ENCODE results near the gene KXD1. TPM values are rescaled to one million over a fixed set of nuclear protein-coding genes. Genes with fewer than 3 reads are reported as not detected.

Gene KXD1
- polyA plus RNA-seq, 1 of the 3 experiments (the other 2 are of a cell fraction): 151 TPM

- TF ChIP-seq REST (IDR thresholded peaks at IDR 0.05; ENCODE audit: low read depth, low read length) (no peak), NRF1 (IDR thresholded peaks at IDR 0.05; ENCODE audit: low read depth, low read length) (no peak), SIN3A (IDR thresholded peaks at IDR 0.05; ENCODE audit: borderline replicate concordance, low read depth, low read length) (no peak), EZH2phosphoT487 (IDR thresholded peaks at IDR 0.05; ENCODE audit: borderline replicate concordance, low read depth) (no peak), PBX3 (IDR thresholded peaks at IDR 0.05) (no peak), FOXJ3 (CRISPR knock-in tag; IDR thresholded peaks at IDR 0.05) (no peak)
Measured at GRCh38 chr19:18568367-18568766, 10.7 kb downstream of the KXD1 start (continued).

- Histone ChIP-seq H3K27ac (ENCODE audit: low read depth in 2 of 2, low read length in 1 of 2) (peak within 1 kb of the TSS; percentile 74 to 76), H3K79me2 (ENCODE audit: insufficient read depth) (peaks cover 30% of the 10 kb centered on the region), H3K36me3 (replicated peaks in 1 of 2; ENCODE audit: control insufficient read depth in 1 of 2, insufficient read depth in 2 of 2, low read length in 1 of 2) (peaks cover 40 to 51% of the 10 kb centered on the region in 2 experiments), H3K4me3 (ENCODE audit: low read depth in 2 of 2, low read length in 1 of 2) (peak within 1 kb of the TSS; percentile 64 to 86), H3K27me3 (ENCODE audit: insufficient read depth) (no peaks in the 10 kb centered on the region), H3K4me1 (ENCODE audit: control insufficient read depth in 1 of 2, insufficient read depth in 2 of 2, low read depth in 1 of 2, low read length in 1 of 2) (peaks cover 10 to 16% of the 10 kb centered on the region in 2 experiments; a peak in 3 of 4 replicates), H3F3A (replicated peaks; ENCODE audit: insufficient read depth) (peaks cover 38% of the 10 kb centered on the region), H2AFZ (ENCODE audit: low read depth) (peak within 1 kb of the TSS; percentile 82), H3K9me3 (no peaks in the 10 kb centered on the region), H3K4me2 (peak within 1 kb of the TSS; percentile 95), H3K9me2 (no peaks in the 10 kb centered on the region), H4K20me1 (ENCODE audit: insufficient read depth) (peaks cover 33% of the 10 kb centered on the region), H3K9ac (peak within 1 kb of the TSS; percentile 95)
- under 1% methylated on average over 29 of the region's 75 CpGs for WGBS (ENCODE audit: low lambda C conversion rate)
- POLR2A ChIA-PET: interaction anchor here (0.8 to 2.3 kb wide), 9 partner anchors 10 to 348 kb away, joined by 3 to 20 read pairs (median 6); partner anchors contain the start of genes COPE, DDX49, KXD1 and REX1BD
- DNase-seq: peak; percentile 96
- CTCF ChIA-PET: interaction anchor here (0.9 to 4.2 kb wide), 12 partner anchors 9 to 605 kb away, joined by 3 to 45 read pairs (median 4); partner anchors contain the start of genes KXD1 and REX1BD
- TF ChIP-seq PBX3 (IDR thresholded peaks at IDR 0.05): peak; percentile 7; the same call in 1 of the 2 replicates
- no peak for TF ChIP-seq FOXJ3 (CRISPR knock-in tag; IDR thresholded peaks at IDR 0.05)
- TF ChIP-seq SMC3 (IDR thresholded peaks at IDR 0.05; ENCODE audit: low read depth, low read length): 0 out of 2 replicates have a peak, but pooled peaks have one; percentile 5
- no peak for TF ChIP-seq TCF12 (IDR thresholded peaks at IDR 0.05)
- peak; percentile 100 for TF ChIP-seq MAX (IDR thresholded peaks at IDR 0.05; ENCODE audit: low read depth)
- TF ChIP-seq ELF1 (IDR thresholded peaks at IDR 0.05): peak; percentile 99
- peak; percentile 96 for TF ChIP-seq POLR2AphosphoS5 (IDR thresholded peaks at IDR 0.05; ENCODE audit: low read depth, low read length)
- peak; percentile 99 for TF ChIP-seq YY1 (IDR thresholded peaks at IDR 0.05; ENCODE audit: low read depth)
- peak; percentile 89 for TF ChIP-seq NRF1 (IDR thresholded peaks at IDR 0.05; ENCODE audit: low read depth, low read length)
- TF ChIP-seq IRF3 (IDR thresholded peaks at IDR 0.05; ENCODE audit: low read depth, low read length): no peak
- TF ChIP-seq MEF2A (IDR thresholded peaks at IDR 0.05; ENCODE audit: borderline replicate concordance, low read depth): no peak
- TF ChIP-seq TAF1 (IDR thresholded peaks at IDR 0.05; ENCODE audit: borderline replicate concordance, low read depth, low read length): peak; percentile 96
- no peak; the same call in 1 of the 2 replicates for TF ChIP-seq JUND (IDR thresholded peaks at IDR 0.05)
- TF ChIP-seq USF1 (IDR thresholded peaks at IDR 0.05; ENCODE audit: borderline replicate concordance, low read depth): peak; percentile 95
- peak; percentile 100 for TF ChIP-seq MXI1 (IDR thresholded peaks at IDR 0.05; ENCODE audit: low read depth, low read length)
- peak; percentile 87 for TF ChIP-seq GABPA (IDR thresholded peaks at IDR 0.05; ENCODE audit: low read depth)
- peak; percentile 77 for TF ChIP-seq CHD2 (IDR thresholded peaks at IDR 0.05; ENCODE audit: low read length, partially characterized antibody)
- TF ChIP-seq SIN3A (IDR thresholded peaks at IDR 0.05; ENCODE audit: borderline replicate concordance, low read depth, low read length): peak; percentile 96
- peak; percentile 38; the same call in 1 of the 2 replicates for TF ChIP-seq RFX5 (IDR thresholded peaks at IDR 0.05; ENCODE audit: low read length)
- TF ChIP-seq TEAD4 (IDR thresholded peaks at IDR 0.05; ENCODE audit: borderline replicate concordance, insufficient read depth): no peak
Measured at GRCh38 chr19:18571564-18572344, 14.1 kb downstream of the KXD1 start, which contains the start of gene UBA52. UBA52 (plus strand) TSS chr19:18571857; CDS start chr19:18573301, 1,444 bp downstream.

Measured in SK-N-SH (cell line).